HT-29 (cell line): ENCODE results near the gene LRRTM1. TPM values are rescaled to one million over a fixed set of nuclear protein-coding genes. Genes with fewer than 3 reads are reported as not detected.

Experiments
- DNase-seq: peaks from one replicate; pipeline ENCODE4 v3.0.0-alpha.2; 2015; ENCODE audit warnings: low spot score
- total RNA-seq: library from RNA; depleted of rRNA; stranded (reverse); fragments of >200 nt; shearing (Covaris generic); gene quantifications from 2 replicates; pipeline ENCODE4 v1.2.3, GENCODE V29; 2014; rRNA removed

LRRTM1 gene
- total RNA-seq, result not detected in 2 replicates

- no peak for DNase-seq
Observed at GRCh38 chr2:80303909-80304837, at the start of gene LRRTM1. LRRTM1 (minus strand) TSS chr2:80304752; CDS start chr2:80303819, 933 bp downstream.

GRCh38 chr2:80351231-80351630 lies 46.7 kb upstream of the LRRTM1 start:
- no peak for DNase-seq

- DNase-seq, result no peak
Observed at GRCh38 chr2:80348953-80349352, 44.4 kb upstream of the LRRTM1 start.

- no peak for DNase-seq
Observed at GRCh38 chr2:80348078-80348477, 43.5 kb upstream of the LRRTM1 start.

- DNase-seq, result no peak
Observed at GRCh38 chr2:80340022-80340421, 35.5 kb upstream of the LRRTM1 start.

- DNase-seq, result no peak
Observed at GRCh38 chr2:80338794-80339193, 34.2 kb upstream of the LRRTM1 start.

- no peak for DNase-seq
Observed at GRCh38 chr2:80335411-80335810, 30.9 kb upstream of the LRRTM1 start.

GRCh38 chr2:80333886-80334285 lies 29.3 kb upstream of the LRRTM1 start:
- DNase-seq, result no peak

- DNase-seq, result no peak
Observed at GRCh38 chr2:80330527-80331450, 26.2 kb upstream of the LRRTM1 start.

- peak; percentile 91 for DNase-seq
Observed at GRCh38 chr2:80329491-80329890, 24.9 kb upstream of the LRRTM1 start.

- DNase-seq, result no peak
Observed at GRCh38 chr2:80328159-80328571, 23.6 kb upstream of the LRRTM1 start.

GRCh38 chr2:80326861-80327260 lies 22.3 kb upstream of the LRRTM1 start:
- DNase-seq, result no peak

GRCh38 chr2:80326214-80326613 lies 21.7 kb upstream of the LRRTM1 start:
- DNase-seq, result peak; percentile 86

- DNase-seq, result no peak
Observed at GRCh38 chr2:80324525-80324924, 20.0 kb upstream of the LRRTM1 start.

GRCh38 chr2:80323610-80324009 lies 19.1 kb upstream of the LRRTM1 start:
- DNase-seq, result peak; percentile 48

GRCh38 chr2:80322958-80323357 lies 18.4 kb upstream of the LRRTM1 start:
- no peak for DNase-seq

GRCh38 chr2:80322311-80322920 lies 17.9 kb upstream of the LRRTM1 start:
- no peak for DNase-seq

- DNase-seq, result no peak
Observed at GRCh38 chr2:80312282-80312839, 7.8 kb upstream of the LRRTM1 start.

GRCh38 chr2:80311304-80311703 lies 6.8 kb upstream of the LRRTM1 start:
- DNase-seq, result peak; percentile 48

GRCh38 chr2:80303006-80303908 lies 1.3 kb downstream of the LRRTM1 start:
- no peak for DNase-seq
